COLO668 (cell line): ENCODE data around the gene FABP1.

Source experiments
- DNase-seq: peaks from one replicate; lab custom pipeline; 2025; ENCODE audit not compliant: unreplicated experiment; lab: John Stamatoyannopoulos, UW

Gene FABP1

GRCh38 chr2:88139203-88139702 lies 11.4 kb upstream of the FABP1 start:
- DNase-seq, result no peak

GRCh38 chr2:88137833-88138232 lies 10.0 kb upstream of the FABP1 start:
- DNase-seq, result no peak

GRCh38 chr2:88136817-88137216 lies 9.0 kb upstream of the FABP1 start:
- no peak for DNase-seq

GRCh38 chr2:88133875-88134274 lies 6.0 kb upstream of the FABP1 start:
- DNase-seq, result no peak

- DNase-seq, result no peak
Measured at GRCh38 chr2:88131999-88132368, 4.1 kb upstream of the FABP1 start.

- DNase-seq, result no peak
Measured at GRCh38 chr2:88131201-88131998, 3.5 kb upstream of the FABP1 start.

GRCh38 chr2:88129313-88129959 lies 1.6 kb upstream of the FABP1 start:
- no peak for DNase-seq

GRCh38 chr2:88128654-88129312 lies 921 bp upstream of the FABP1 start:
- no peak for DNase-seq

GRCh38 chr2:88127638-88127887 lies 299 bp downstream of the FABP1 start:
- DNase-seq, result no peak

- DNase-seq, result no peak
Measured at GRCh38 chr2:88126772-88127637, 857 bp downstream of the FABP1 start.

- DNase-seq, result no peak
Measured at GRCh38 chr2:88125924-88126771, 1.7 kb downstream of the FABP1 start.

GRCh38 chr2:88125344-88125923 lies 2.4 kb downstream of the FABP1 start:
- DNase-seq, result no peak

- DNase-seq, result no peak
Measured at GRCh38 chr2:88123975-88124917, 3.6 kb downstream of the FABP1 start.

GRCh38 chr2:88123164-88123974 lies 4.5 kb downstream of the FABP1 start:
- DNase-seq, result no peak

- no peak for DNase-seq
Measured at GRCh38 chr2:88122141-88122884, 5.5 kb downstream of the FABP1 start.

GRCh38 chr2:88121678-88122077 lies 6.2 kb downstream of the FABP1 start:
- no peak for DNase-seq

- DNase-seq, result no peak
Measured at GRCh38 chr2:88117973-88118372, 9.9 kb downstream of the FABP1 start.
